ENCODE data around the gene CYGB.

The CYGB gene

DNA sequence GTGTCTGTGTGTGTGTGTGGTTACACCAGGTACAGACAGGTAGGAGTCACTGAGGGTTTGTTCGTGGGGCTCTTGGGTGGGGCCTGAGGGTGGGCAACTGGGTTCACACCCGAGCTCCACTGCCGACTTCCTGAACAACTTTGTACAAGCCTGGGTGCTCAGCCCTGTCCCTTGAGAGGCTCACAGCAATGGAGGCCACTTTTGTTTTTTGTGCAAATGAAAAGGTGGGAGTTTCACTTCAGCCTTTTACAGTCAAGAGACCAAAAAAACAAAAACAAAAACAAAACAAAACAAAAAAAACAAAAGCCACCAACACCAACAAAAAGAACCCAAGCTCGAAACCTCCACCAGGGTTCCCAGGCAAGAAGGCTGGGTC, 38.6 kb downstream of the CYGB start:
- TF ChIP-seq CTCF (IDR thresholded peaks at IDR 0.05; ENCODE audit: control insufficient read depth, insufficient read depth, low read depth, low read length, missing control alignments) = no peak
- no peak for DNase-seq (ENCODE audit: low read depth)
- H3K4me3 ChIP-seq (ENCODE audit: control insufficient read depth, low read depth, low read length) = no peak overlapping the region

DNA sequence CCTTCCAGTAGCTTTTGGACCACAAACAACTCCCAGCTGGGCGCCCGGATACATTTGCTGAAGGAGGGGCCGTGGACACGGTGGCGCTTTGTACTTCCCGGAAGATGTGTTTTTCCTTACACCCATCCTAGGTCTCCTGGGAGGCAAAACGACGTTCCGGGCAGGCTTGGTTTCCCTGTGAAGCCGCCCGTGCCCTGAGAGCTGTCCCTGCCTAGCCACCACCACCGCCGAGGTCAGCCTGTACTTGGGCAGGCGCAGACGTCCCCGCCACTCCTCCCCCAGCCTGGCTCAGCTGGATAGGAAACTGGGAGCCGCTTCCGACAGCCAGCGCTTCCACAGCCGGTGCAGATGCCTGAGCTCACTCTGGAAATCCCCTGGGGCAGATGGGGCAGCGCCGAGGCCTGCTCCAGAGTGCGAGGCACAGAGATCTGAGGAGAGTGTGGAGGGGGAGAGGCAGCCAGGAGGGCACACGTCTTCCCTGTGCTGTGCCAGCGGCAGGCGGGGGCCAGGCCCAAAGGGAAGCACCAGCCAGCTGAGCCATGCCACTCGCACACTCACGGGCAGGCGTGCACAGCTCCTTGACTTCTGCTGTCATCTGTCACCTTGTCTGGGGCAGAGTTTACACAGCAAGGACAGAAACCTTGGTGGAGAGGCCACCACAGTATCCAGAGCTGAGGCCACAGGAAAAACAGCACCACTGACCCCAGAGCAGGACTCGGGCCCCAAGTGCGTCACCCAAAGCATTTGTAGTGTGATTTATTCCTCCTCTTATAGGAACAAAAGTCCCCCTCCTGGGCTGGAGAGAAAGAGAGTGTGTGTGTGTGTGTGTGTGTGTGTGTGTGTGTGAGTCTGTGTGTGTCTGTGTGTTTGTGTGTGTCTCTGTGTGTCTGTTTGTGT, 39.3 kb downstream of the CYGB start:
- no peak for TF ChIP-seq CTCF (IDR thresholded peaks at IDR 0.05; ENCODE audit: control insufficient read depth, insufficient read depth, low read depth, low read length, missing control alignments)
- H3K4me3 ChIP-seq (ENCODE audit: control insufficient read depth, low read depth, low read length) = peak overlapping the region; percentile 0
- DNase-seq (ENCODE audit: low read depth) = peak; percentile 35

- TF ChIP-seq CTCF (IDR thresholded peaks at IDR 0.05; ENCODE audit: control insufficient read depth, insufficient read depth, low read depth, low read length, missing control alignments) = no peak
- DNase-seq (ENCODE audit: low read depth) = no peak
- H3K4me3 ChIP-seq (ENCODE audit: control insufficient read depth, low read depth, low read length) = peak overlapping the region; percentile 0; the same call in 1 of the 2 replicates
These were observed 39.9 kb downstream of the CYGB start for GRCh38 chr17:76497699-76497978.

- TF ChIP-seq CTCF (IDR thresholded peaks at IDR 0.05; ENCODE audit: control insufficient read depth, insufficient read depth, low read depth, low read length, missing control alignments) = no peak
- no peak for DNase-seq (ENCODE audit: low read depth)
- no peak overlapping the region for H3K4me3 ChIP-seq (ENCODE audit: control insufficient read depth, low read depth, low read length)
These were observed 41.0 kb downstream of the CYGB start for GRCh38 chr17:76496464-76496863.

GRCh38 chr17:76495663-76496400, 41.7 kb downstream of the CYGB start:
- no peak for TF ChIP-seq CTCF (IDR thresholded peaks at IDR 0.05; ENCODE audit: control insufficient read depth, insufficient read depth, low read depth, low read length, missing control alignments)
- no peak for DNase-seq (ENCODE audit: low read depth)
- H3K4me3 ChIP-seq (ENCODE audit: control insufficient read depth, low read depth, low read length) = no peak overlapping the region

- no peak for DNase-seq (ENCODE audit: low read depth)
- no peak overlapping the region for H3K4me3 ChIP-seq (ENCODE audit: control insufficient read depth, low read depth, low read length)
- no peak for TF ChIP-seq CTCF (IDR thresholded peaks at IDR 0.05; ENCODE audit: control insufficient read depth, insufficient read depth, low read depth, low read length, missing control alignments)
These were observed 43.9 kb downstream of the CYGB start for GRCh38 chr17:76493505-76494167.
